ENCODE data around the gene PUSL1.

Gene PUSL1

GRCh38 chr1:1342061-1342562, 33.7 kb downstream of the PUSL1 start:
- DNase-seq, result no peak

- no peak for DNase-seq
Observed at GRCh38 chr1:1342584-1343115, 34.3 kb downstream of the PUSL1 start.

DNA sequence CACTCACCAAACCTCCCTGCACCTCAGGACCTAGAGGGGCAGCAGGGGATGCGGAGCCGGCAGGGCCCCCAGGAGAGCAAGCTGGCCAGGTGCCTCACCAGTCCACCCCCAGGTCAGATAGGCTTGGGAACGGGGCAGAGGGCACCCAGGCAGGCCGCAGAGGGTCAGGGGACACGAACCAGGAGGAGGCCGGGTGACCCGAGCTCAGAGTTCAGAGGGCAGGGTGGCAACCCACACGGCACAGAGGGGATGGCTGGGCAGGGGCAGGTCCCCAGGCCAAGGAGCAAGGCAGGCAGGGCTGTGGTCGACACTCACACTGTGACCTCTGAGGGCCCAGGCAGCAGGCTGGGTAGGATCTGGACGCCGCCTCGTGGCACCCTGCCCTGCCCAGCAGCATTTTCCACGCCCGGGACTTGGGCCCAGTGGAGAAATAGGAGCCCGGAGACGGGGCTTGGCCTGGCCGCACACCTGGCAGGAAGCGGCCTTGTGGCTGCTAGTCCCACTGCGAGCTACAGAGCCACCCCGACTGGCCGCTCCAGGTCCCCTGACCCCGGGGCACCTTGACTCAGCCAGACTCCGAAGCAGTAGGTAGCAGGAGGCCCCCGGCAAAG, 35.5 kb downstream of the PUSL1 start:
- no peak for DNase-seq

GRCh38 chr1:1344655-1345361, 36.4 kb downstream of the PUSL1 start:
- peak; percentile 30 for DNase-seq

DNA sequence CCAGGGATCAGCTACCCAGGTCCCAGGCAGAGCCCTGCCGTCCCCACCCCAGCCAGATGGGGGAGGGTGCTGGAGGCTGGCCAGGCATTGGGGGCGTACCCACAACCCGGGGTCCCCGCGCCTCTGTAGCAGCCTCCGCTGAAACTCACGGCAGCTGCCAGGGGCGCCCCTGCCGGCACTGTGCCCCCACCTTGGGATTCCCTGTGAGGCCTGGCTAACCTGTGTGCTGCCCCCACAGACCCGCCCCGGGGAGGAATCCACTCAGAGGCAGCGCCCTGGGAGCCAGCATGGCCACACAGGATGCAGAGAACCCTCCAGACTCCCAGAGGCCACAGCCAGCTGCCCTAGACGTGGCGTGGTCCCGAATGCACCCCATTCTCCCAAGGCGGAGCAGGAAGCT, 37.0 kb downstream of the PUSL1 start:
- no peak for DNase-seq

GRCh38 chr1:1345860-1346500, 37.6 kb downstream of the PUSL1 start:
- no peak for DNase-seq

DNA sequence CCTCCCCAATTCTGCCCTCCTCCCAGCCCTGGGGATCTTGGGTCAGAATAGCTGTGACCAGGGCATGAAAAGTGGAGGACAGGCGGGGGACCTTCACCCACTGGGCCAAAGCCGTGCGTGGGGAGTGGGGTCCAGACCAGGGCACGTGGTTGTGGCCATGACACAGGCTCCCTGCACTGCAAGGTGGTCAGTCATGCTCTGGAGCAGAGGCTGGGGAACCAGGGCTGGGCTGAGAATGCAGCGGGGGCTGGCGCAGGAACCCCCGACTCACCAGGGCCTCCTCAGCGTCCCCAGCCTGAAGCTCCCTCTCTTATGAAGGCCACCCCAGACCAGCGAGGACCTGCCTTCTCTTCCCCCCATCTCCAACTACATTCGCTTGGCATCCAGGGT, 38.1 kb downstream of the PUSL1 start:
- no peak for DNase-seq

GRCh38 chr1:1347026-1347595, 38.7 kb downstream of the PUSL1 start:
- no peak for DNase-seq

GRCh38 chr1:1347663-1348419, 39.4 kb downstream of the PUSL1 start:
- no peak for DNase-seq

DNA sequence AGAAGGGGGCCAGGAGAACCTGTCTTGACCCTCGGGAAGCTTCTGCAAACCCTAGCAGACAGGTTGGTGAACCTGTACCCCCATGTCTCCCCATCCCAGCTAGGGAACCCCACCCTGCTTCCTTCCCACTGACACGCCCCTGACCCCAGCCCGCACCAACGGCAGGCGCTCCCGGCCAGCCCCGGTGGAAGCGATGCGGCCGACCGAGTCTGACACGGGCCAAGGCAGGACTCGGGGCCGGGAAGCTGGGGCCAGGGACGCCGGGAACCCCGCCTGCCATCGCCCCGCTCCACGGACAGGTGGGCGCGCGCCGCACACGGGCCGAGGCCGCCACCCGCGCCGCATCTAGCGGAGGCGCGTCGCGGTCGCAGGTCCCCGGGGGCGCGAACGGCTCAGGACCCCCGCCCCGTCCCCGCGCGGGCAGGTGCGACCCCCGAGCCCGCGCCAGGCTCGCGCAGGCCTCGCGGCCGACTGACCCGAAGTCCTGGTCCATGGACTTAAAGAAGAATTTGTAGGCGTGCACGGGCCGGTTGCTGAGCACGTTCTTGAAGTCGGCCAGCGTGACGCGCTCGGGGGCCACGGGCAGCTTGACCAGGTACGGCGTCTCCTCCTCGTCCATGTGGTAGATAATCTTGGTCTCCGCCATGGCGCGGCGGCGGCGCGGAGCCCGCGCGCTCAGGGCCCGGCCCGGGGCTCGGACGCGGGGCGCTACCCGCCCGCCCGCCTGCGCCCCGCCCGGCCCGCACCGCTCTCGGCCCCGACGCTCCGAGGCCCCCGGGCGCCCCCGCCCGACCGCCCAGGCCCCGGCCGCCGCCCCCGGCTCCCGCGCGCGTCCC, 40.2 kb downstream of the PUSL1 start:
- no peak for DNase-seq

DNA sequence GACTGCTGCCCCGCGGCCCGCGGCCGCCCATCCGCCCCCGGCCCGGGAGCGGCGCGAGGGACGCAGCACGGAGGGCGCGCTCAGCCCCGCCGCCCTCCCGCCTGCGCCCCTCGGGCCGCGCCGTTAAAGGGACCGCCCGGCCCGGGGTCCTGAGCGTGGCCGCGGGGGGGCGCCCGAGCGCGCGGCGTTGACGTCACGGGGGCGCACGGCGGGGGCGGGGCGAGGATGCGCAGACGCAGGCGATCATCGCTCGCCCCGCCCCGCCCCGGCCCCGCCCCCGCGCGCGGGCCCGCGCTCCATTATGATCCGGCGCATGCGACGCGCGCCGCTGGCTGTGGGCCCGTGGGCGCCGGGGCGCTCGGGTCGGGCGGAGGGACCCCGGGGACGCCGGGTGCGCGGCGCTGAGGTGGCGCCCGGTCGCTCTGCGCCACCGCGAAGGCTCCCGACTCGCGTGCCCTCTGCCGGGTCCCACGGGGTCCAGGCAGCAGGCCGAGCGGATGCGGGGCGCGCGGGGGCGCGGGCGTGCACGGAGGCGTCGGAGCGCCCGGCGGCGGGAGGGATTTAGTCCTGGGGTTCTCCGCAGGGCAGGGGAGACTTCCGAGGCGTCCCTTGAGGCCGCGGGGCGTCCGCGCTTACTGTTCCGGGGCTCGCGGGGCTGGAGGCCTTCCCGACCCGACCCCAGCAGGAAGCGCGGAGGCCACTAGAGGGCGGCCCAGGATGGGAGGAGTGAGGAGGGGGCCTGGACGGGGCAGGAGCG, 41.0 kb downstream of the PUSL1 start, which contains the start of gene DVL1:
Gene DVL1, minus strand, starts transcription at position 163 of the 757 bp plus-strand sequence. CDS start 353 bp downstream, outside the sequence.
- DNase-seq, result peak; percentile 60

- DNase-seq, result no peak
Observed at GRCh38 chr1:1351511-1352427, 43.4 kb downstream of the PUSL1 start.

DNA sequence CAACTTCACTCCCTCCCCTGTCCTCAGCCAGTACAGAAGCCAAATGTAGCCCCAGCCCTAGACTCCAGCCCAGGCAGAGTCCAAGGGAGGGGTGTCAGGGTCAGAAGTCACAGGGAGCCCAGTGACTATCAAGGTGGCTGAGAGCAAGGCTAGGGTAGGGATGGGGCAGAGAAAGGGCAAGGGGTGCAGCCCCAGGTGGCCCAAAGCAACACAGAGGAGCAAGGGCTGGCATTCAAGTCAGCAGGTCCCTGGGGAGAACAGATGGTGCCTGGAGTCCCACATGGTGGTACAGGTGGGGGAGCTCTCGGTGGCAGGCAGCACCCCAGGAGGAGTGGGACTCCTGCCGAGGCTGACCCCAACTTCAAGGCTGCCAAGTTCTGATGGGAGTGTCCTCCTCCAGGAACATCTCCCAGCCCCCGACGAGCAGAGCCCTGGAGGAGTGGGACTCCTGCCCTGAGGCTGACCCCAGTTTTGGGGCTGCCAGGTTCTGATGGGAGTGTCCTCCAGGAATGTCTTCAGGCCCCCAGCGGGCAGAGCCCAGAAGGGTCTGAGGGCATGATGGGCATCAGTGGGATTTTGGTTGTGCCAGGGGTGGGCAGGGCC, 44.5 kb downstream of the PUSL1 start:
- DNase-seq, result no peak

DNA sequence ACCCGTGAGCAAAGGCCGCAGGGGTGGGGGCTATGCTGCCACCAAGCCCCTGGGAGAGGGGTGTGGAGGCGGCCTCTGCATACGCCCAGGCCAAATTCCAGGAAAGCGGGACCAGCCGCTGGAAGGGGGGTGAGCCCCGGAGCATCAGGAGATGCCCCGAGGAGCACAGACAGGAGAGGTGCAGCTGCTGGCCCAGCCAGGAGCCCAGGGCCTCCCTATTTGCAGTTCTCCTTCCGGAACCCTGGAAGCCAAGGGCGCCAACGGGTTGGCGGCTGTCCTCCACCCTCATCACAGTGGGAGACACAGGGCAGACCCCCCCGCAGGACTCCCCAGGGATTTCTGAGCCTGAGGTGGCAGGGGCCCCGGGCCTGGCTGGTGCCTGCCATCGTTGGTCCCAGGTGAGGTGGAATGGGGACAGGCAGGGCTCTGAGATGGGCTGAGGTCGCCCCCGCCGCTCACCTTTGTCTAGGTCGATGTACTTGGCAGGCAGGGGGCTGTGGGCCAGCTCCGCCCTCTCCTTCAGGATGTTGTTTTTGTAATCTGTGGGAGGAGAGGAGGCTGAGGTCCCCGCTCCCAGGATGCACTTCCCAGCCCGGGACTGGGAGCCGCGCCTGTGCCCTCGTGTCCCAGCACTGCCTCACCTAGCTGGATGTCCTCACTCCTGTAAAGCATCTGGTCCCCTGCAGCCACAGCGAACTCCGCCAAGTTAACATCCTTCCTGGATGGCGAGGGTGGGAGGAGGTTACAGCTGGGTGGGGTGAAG, 45.2 kb downstream of the PUSL1 start:
- DNase-seq, result no peak

- DNase-seq, result no peak
Observed at GRCh38 chr1:1354271-1355247, 46.2 kb downstream of the PUSL1 start.

DNA sequence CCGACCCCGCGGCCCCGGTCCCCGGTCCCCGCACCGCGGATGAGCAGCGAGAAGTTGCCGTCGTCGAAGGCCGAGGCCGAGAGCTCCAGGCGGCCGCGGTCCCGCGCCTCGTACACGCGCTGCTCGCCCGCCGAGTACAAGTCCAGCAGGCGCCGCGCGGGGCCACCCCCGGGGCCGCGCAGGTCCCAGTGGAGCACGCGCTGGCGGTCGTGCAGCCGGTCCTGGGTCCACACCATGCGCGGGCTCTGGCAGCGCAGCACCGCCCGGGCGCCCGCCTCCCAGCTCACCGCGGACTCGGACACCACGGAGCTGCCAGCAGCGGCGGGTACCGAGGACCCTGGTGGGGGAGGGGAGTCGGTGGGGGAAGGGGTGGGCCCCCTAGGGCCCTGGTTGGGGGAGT, 47.0 kb downstream of the PUSL1 start:
- no peak for DNase-seq

GRCh38 chr1:1356166-1356795, 47.9 kb downstream of the PUSL1 start:
- no peak for DNase-seq
